GM21717 (cell line): ENCODE data around the gene TAS2R41.
A peak's percentile ranks its signal among the peaks of the same experiment; 100 is the strongest.
"Not testable (repeated sequence)": the region's sequence is repeated elsewhere in the genome, so short reads cannot be mapped to it uniquely, and the experiment has no call there.

Experiments used
- ATAC-seq: cut with Tn5 transposase; IDR thresholded peaks from one replicate; pipeline ENCODE4 v1.9.1; 2021; ENCODE audit warnings: mild to moderate bottlenecking, moderate library complexity; ENCODE audit not compliant: unreplicated experiment

The TAS2R41 gene

GRCh38 chr7:143455942-143456341 lies 21.7 kb upstream of the TAS2R41 start:
- ATAC-seq, result no peak

GRCh38 chr7:143456992-143457793 lies 20.5 kb upstream of the TAS2R41 start:
- ATAC-seq, result no peak

- ATAC-seq, result no peak
These were observed 19.4 kb upstream of the TAS2R41 start for GRCh38 chr7:143458263-143458662.

- ATAC-seq, result no peak
These were observed 19.0 kb upstream of the TAS2R41 start for GRCh38 chr7:143458681-143459080.

- no peak for ATAC-seq
These were observed 18.3 kb upstream of the TAS2R41 start for GRCh38 chr7:143459359-143459758.

GRCh38 chr7:143460271-143460979 lies 17.2 kb upstream of the TAS2R41 start:
- ATAC-seq, result no peak

- no peak for ATAC-seq
These were observed 15.6 kb upstream of the TAS2R41 start for GRCh38 chr7:143462045-143462444.

- no peak for ATAC-seq
These were observed 14.1 kb upstream of the TAS2R41 start for GRCh38 chr7:143463556-143463955.

- no peak for ATAC-seq
These were observed 13.7 kb upstream of the TAS2R41 start for GRCh38 chr7:143463957-143464356.

GRCh38 chr7:143467724-143468123 lies 9.9 kb upstream of the TAS2R41 start:
- no peak for ATAC-seq

GRCh38 chr7:143472071-143472689 lies 5.5 kb upstream of the TAS2R41 start:
- ATAC-seq, result not testable (repeated sequence)

GRCh38 chr7:143479055-143479766 lies 1.5 kb downstream of the TAS2R41 start:
- ATAC-seq, result no peak

- no peak for ATAC-seq
These were observed 2.8 kb downstream of the TAS2R41 start for GRCh38 chr7:143480501-143480900.

GRCh38 chr7:143484119-143484518 lies 6.4 kb downstream of the TAS2R41 start:
- ATAC-seq, result no peak

GRCh38 chr7:143485094-143485493 lies 7.4 kb downstream of the TAS2R41 start:
- ATAC-seq, result no peak

- ATAC-seq, result no peak
These were observed 7.8 kb downstream of the TAS2R41 start for GRCh38 chr7:143485500-143485899.

- not testable (repeated sequence) for ATAC-seq
These were observed 8.6 kb downstream of the TAS2R41 start for GRCh38 chr7:143486266-143486665.

- ATAC-seq, result no peak
These were observed 9.4 kb downstream of the TAS2R41 start for GRCh38 chr7:143487061-143487460.

GRCh38 chr7:143487566-143487965 lies 9.9 kb downstream of the TAS2R41 start:
- ATAC-seq, result no peak

GRCh38 chr7:143490717-143491306 lies 13.1 kb downstream of the TAS2R41 start:
- no peak for ATAC-seq

GRCh38 chr7:143492043-143492471 lies 14.4 kb downstream of the TAS2R41 start:
- peak; percentile 67 for ATAC-seq
